Gastroesophageal sphincter (tissue), 3 donors: ENCODE measurements around the gene MXRA5.

Experiments used
- CTCF ChIP-seq, 4 experiments: fragments of 200-600 bp in 2 of 4; fragments of 450-650 bp in 2 of 4; sonication (generic) in 1 of 4; IDR thresholded peaks; one replicate each; pipeline ENCODE4 v1.5.1; 2017 to 2019; ENCODE audit warnings: antibody characterized with exemption in 4 of 4, mild to moderate bottlenecking in 2 of 4, moderate library complexity in 2 of 4
- EP300 ChIP-seq: sonication (generic); formaldehyde crosslinking; IDR thresholded peaks from one replicate; pipeline ENCODE4 v1.6.1; 2017; ENCODE audit warnings: antibody characterized with exemption, mild to moderate bottlenecking
- POLR2A ChIP-seq, 2 donors: fragments of 450-650 bp; IDR thresholded peaks; one replicate each; pipeline ENCODE4 v1.6.1; 2017; ENCODE audit warnings: antibody characterized with exemption in 2 of 2, mild to moderate bottlenecking in 2 of 2, moderate library complexity in 1 of 2
- POLR2AphosphoS5 ChIP-seq: sonication (generic); formaldehyde crosslinking; IDR thresholded peaks from one replicate; pipeline ENCODE4 v1.6.1; 2017; ENCODE audit warnings: antibody characterized with exemption

DNA sequence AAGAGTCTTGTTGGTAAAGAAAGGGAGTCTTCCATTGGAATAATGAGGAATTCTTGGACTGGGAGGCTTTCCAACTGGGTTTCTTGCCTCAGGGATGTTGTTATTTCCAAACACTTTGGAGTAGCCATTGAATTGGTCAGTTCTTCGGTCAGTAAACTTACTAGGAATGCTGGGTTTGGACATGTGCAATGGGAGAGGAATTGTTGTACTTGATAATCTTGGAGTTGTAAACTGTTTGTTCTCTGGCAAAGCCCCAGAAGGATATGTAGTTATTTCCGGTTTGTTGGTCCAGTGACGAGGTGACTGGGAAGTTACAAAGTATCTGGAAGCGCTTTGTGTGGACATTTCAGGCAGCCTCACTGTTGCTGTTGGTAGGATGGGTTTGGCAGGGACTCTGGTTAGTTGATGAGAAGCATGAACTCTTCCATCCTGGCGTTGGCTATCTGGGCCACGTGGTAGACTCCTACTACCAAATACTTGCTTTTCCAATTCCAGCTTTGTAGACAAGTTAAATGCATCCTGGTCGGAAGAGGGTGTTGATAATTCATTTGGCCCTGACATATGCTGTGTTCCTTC lies 25.9 kb downstream of the MXRA5 start:
- TF ChIP-seq CTCF (IDR thresholded peaks at IDR 0.05) (no peak), POLR2AphosphoS5 (no peak), POLR2A (IDR thresholded peaks at IDR 0.05) (no peak), EP300 (no peak)
